DOHH2 (cell line): ENCODE data around the gene PRRG4.

Experiments
- H3F3A ChIP-seq: fragments of 200-600 bp; sonication (generic), shearing (Covaris generic); 2 replicates; pipeline ENCODE4 v1.6.0; 2016; ENCODE audit warnings: antibody characterized with exemption, mild to moderate bottlenecking; ENCODE audit not compliant: control insufficient read depth, insufficient read depth
- H3K27ac ChIP-seq: fragments of 200-600 bp; sonication (generic); 2 replicates; pipeline ENCODE4 v1.5.1; 2014; ENCODE audit warnings: low read depth, mild to moderate bottlenecking, low read length, moderate library complexity
- H3K27me3 ChIP-seq: fragments of 200-600 bp; sonication (generic); 2 replicates; pipeline ENCODE4 v1.6.1; 2014; ENCODE audit warnings: mild to moderate bottlenecking, low read length, mixed read lengths; ENCODE audit not compliant: control insufficient read depth
- H3K36me3 ChIP-seq: fragments of 200-600 bp; sonication (generic); 2 replicates; pipeline ENCODE4 v1.6.1; 2014; ENCODE audit warnings: mild to moderate bottlenecking, low read length, moderate library complexity, mixed read lengths; ENCODE audit not compliant: control insufficient read depth
- H3K4me1 ChIP-seq: fragments of 200-600 bp; sonication (generic); 2 replicates; pipeline ENCODE4 v1.6.1; 2014; ENCODE audit warnings: mild to moderate bottlenecking, low read length, mixed read lengths; ENCODE audit not compliant: control insufficient read depth
- H3K4me2 ChIP-seq: fragments of 200-600 bp; sonication (generic); 2 replicates; pipeline ENCODE4 v1.6.0; 2014; ENCODE audit warnings: mild to moderate bottlenecking, low read length, moderate library complexity
- H3K4me3 ChIP-seq: fragments of 200-600 bp; sonication (generic); 2 replicates; pipeline ENCODE4 v1.5.1; 2014; ENCODE audit warnings: mild to moderate bottlenecking, low read length, mixed read lengths
- H3K79me2 ChIP-seq: fragments of 200-600 bp; sonication (generic); 2 replicates; pipeline ENCODE4 v1.6.1; 2014; ENCODE audit warnings: mild to moderate bottlenecking, low read length, mixed read lengths; ENCODE audit not compliant: control insufficient read depth
- H3K9me2 ChIP-seq: fragments of 200-600 bp; sonication (generic); replicated peaks from 2 replicates; pipeline ENCODE4 v1.6.1; 2014; ENCODE audit warnings: mild to moderate bottlenecking, low read length, mixed read lengths; ENCODE audit not compliant: control insufficient read depth
- H3K9me3 ChIP-seq: fragments of 200-600 bp; sonication (generic); 2 replicates; pipeline ENCODE4 v1.6.1; 2014; ENCODE audit warnings: antibody characterized with exemption, low read length, mixed read lengths; ENCODE audit not compliant: control insufficient read depth, insufficient read depth
- H4K20me1 ChIP-seq: fragments of 200-600 bp; sonication (generic); 2 replicates; pipeline ENCODE4 v1.6.0; 2014; ENCODE audit warnings: low read depth, mild to moderate bottlenecking, antibody characterized with exemption, low read length, moderate library complexity; ENCODE audit not compliant: control insufficient read depth, insufficient read depth
- CTCF ChIP-seq: fragments of 200-600 bp; sonication (generic); IDR thresholded peaks from one replicate; pipeline ENCODE4 v1.5.1; 2014; ENCODE audit warnings: antibody characterized with exemption, mild to moderate bottlenecking, low read depth, low read length; ENCODE audit not compliant: poor library complexity, severe bottlenecking
- EZH2phosphoT487 ChIP-seq: fragments of 200-600 bp; sonication (generic); IDR thresholded peaks from 2 replicates; pipeline ENCODE4 v1.6.1; 2017; ENCODE audit warnings: borderline replicate concordance, mild to moderate bottlenecking, antibody characterized with exemption, low read length, moderate library complexity, mixed read lengths

PRRG4 gene

GRCh38 chr11:32881286-32881685, 51.6 kb downstream of the PRRG4 start:
- no peak for TF ChIP-seq EZH2phosphoT487
- no peak for TF ChIP-seq CTCF
- Histone ChIP-seq H3K9me3 (no peaks in the 10 kb centered on the region), H3K4me1 (no peaks in the 10 kb centered on the region), H3K27me3 (peaks cover 5% of the 10 kb centered on the region; the same call in 1 of the 2 replicates), H3K79me2 (no peaks in the 10 kb centered on the region), H3K4me2 (no peak overlapping the region), H3K36me3 (no peaks in the 10 kb centered on the region), H3K4me3 (no peak overlapping the region), H3K27ac (no peak overlapping the region), H3F3A (no peaks in the 10 kb centered on the region), H3K9me2 (no peaks in the 10 kb centered on the region), H4K20me1 (no peaks in the 10 kb centered on the region)

- TF ChIP-seq EZH2phosphoT487 (no peak), CTCF (no peak)
- H3K27ac ChIP-seq, result no peak overlapping the region
Measured at GRCh38 chr11:32883421-32883820, 53.7 kb downstream of the PRRG4 start.

GRCh38 chr11:32884023-32884422, 54.3 kb downstream of the PRRG4 start:
- TF ChIP-seq CTCF, result no peak
- TF ChIP-seq EZH2phosphoT487, result no peak
- no peaks in the 10 kb centered on the region for H3K79me2 ChIP-seq
- no peak overlapping the region for H3K4me3 ChIP-seq
- no peaks in the 10 kb centered on the region for H3K36me3 ChIP-seq
- H3F3A ChIP-seq, result no peaks in the 10 kb centered on the region
- no peak overlapping the region for H3K4me2 ChIP-seq
- H3K27me3 ChIP-seq, result 0 out of 2 replicates have a peak, but pooled peaks cover 4% of the 10 kb centered on the region
- no peaks in the 10 kb centered on the region for H4K20me1 ChIP-seq
- no peak overlapping the region for H3K27ac ChIP-seq
- H3K9me2 ChIP-seq, result no peaks in the 10 kb centered on the region
- H3K9me3 ChIP-seq, result no peaks in the 10 kb centered on the region
- no peaks in the 10 kb centered on the region for H3K4me1 ChIP-seq

More at GRCh38 chr11:32883421-32883820, 53.7 kb downstream of the PRRG4 start:
- Histone ChIP-seq H3K27me3 (0 out of 2 replicates have a peak, but pooled peaks cover 4% of the 10 kb centered on the region), H3K9me2 (no peaks in the 10 kb centered on the region), H3K79me2 (no peaks in the 10 kb centered on the region), H3K4me2 (no peak overlapping the region), H4K20me1 (no peaks in the 10 kb centered on the region), H3K4me1 (no peaks in the 10 kb centered on the region), H3K9me3 (no peaks in the 10 kb centered on the region), H3F3A (no peaks in the 10 kb centered on the region), H3K36me3 (no peaks in the 10 kb centered on the region), H3K4me3 (no peak overlapping the region)
